HepG2 (cell line): ENCODE measurements around the gene MOK.

ENCODE experiments used
- ARID2 ChIP-seq: sonication (generic); formaldehyde crosslinking; IDR thresholded peaks from 2 replicates; pipeline ENCODE4 v1.8.1; 2022; ENCODE audit warnings: mild to moderate bottlenecking, missing genetic modification reagents, borderline replicate concordance
- FOXK2 ChIP-seq: fragments of 450-650 bp; IDR thresholded peaks from 2 replicates; pipeline ENCODE4 v1.6.1; 2016
- NFYB ChIP-seq: sonication (generic); formaldehyde crosslinking; IDR thresholded peaks from 2 replicates; pipeline ENCODE4 v1.4.0; 2020; ENCODE audit warnings: missing genetic modification reagents
- ZNF512 ChIP-seq: sonication (generic); formaldehyde crosslinking; IDR thresholded peaks from 2 replicates; pipeline ENCODE4 v1.4.0; 2020; ENCODE audit warnings: mild to moderate bottlenecking, missing genetic modification reagents
- TF ChIP-seq, protein P1 (sequence below): sonication (generic); formaldehyde crosslinking; IDR thresholded peaks from 2 replicates; pipeline ENCODE4 v1.5.0; 2020; ENCODE audit warnings: mild to moderate bottlenecking, missing genetic modification reagents, moderate library complexity

DNA sequence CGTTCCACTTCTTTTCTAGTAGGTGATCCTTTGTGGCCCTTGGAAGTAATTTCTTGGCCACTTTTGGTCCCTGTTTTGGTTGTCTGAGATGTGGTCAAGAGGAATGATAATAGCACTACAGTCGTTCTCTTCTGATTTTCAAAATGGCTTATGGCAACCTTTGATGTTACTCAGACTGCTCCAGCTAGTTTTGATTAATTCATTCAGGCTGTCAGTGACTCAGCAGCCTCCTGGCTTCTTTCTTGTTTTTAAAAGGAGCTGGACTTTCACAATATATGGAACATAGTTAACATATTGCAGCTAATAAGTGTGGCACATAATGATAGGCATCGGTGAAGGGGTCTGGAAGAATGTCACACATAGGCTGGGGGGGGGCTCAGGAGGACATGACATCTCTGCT, 117.9 kb downstream of the MOK start:
- TF ChIP-seq ZNF512 (CRISPR knock-in tag): no peak
- TF ChIP-seq ARID2 (CRISPR knock-in tag): no peak
- TF ChIP-seq FOXK2: no peak
- TF ChIP-seq, protein P1, sequence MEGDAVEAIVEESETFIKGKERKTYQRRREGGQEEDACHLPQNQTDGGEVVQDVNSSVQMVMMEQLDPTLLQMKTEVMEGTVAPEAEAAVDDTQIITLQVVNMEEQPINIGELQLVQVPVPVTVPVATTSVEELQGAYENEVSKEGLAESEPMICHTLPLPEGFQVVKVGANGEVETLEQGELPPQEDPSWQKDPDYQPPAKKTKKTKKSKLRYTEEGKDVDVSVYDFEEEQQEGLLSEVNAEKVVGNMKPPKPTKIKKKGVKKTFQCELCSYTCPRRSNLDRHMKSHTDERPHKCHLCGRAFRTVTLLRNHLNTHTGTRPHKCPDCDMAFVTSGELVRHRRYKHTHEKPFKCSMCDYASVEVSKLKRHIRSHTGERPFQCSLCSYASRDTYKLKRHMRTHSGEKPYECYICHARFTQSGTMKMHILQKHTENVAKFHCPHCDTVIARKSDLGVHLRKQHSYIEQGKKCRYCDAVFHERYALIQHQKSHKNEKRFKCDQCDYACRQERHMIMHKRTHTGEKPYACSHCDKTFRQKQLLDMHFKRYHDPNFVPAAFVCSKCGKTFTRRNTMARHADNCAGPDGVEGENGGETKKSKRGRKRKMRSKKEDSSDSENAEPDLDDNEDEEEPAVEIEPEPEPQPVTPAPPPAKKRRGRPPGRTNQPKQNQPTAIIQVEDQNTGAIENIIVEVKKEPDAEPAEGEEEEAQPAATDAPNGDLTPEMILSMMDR: no peak
- TF ChIP-seq NFYB (CRISPR knock-in tag): no peak
